GM12801 (cell line): ENCODE data around the gene LDLRAD3.

Experiments used
- TF ChIP-seq, protein P1 (sequence below): IDR thresholded peaks from one replicate; pipeline ENCODE4 v1.5.1; 2011; ENCODE audit warnings: control low read depth; ENCODE audit not compliant: insufficient read length; ENCODE audit errors: extremely low read depth

Gene LDLRAD3

DNA sequence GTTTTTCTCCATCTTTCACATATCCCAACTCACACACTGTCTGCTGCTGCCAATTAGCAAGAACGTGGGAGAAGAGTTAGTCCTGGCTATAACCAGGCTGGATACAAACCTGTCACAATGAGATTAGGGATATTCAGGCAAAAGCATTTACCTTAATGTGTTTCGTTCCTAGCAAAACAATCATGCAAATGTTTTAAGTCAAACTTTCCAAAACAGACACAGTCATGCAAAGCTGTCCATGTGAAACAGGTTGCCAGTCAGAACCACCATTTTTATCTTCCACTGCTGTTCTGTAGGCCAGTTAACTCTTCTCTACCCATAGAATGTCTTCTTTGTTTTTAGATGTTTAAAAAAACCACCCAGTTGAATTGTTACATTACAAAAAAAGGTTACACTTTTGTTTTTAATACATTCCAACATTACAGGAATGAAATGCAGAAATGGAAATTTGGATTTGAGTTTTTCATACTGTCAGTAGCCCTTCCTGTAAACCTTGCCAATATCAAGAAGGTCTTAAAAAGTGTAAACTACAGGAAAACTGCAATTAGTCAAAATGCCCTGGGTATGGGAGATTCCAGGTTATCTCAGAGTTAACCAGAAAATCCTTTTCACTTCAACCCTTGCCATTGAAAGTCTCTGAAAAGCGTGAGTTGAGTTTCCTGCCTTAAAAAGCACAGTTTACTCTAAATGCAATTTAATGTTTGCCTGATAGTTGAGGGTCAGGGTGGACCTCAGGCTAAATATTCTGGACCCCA, 34.2 kb upstream of the LDLRAD3 start:
- TF ChIP-seq, protein P1, sequence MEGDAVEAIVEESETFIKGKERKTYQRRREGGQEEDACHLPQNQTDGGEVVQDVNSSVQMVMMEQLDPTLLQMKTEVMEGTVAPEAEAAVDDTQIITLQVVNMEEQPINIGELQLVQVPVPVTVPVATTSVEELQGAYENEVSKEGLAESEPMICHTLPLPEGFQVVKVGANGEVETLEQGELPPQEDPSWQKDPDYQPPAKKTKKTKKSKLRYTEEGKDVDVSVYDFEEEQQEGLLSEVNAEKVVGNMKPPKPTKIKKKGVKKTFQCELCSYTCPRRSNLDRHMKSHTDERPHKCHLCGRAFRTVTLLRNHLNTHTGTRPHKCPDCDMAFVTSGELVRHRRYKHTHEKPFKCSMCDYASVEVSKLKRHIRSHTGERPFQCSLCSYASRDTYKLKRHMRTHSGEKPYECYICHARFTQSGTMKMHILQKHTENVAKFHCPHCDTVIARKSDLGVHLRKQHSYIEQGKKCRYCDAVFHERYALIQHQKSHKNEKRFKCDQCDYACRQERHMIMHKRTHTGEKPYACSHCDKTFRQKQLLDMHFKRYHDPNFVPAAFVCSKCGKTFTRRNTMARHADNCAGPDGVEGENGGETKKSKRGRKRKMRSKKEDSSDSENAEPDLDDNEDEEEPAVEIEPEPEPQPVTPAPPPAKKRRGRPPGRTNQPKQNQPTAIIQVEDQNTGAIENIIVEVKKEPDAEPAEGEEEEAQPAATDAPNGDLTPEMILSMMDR = no peak

DNA sequence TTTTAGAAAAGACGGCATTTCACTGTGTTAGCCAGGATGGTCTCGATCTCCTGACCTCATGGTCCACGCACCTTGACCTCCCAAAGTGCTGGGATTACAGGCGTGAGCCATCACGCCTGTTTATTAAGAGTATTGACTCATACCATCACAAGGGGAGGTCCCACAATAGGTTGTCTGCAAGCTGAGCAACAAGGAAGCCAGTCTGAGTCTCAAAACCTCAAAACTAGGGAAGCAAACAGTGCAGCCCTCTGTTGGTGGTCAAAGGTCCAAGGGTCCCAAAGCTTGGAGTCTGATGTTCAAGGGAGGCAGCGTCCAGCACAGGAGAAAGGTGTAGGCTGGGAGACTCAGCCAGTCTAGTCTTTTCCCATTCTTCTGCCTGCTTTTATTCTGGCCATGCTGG, 32.8 kb upstream of the LDLRAD3 start:
- TF ChIP-seq, protein P1 = no peak

DNA sequence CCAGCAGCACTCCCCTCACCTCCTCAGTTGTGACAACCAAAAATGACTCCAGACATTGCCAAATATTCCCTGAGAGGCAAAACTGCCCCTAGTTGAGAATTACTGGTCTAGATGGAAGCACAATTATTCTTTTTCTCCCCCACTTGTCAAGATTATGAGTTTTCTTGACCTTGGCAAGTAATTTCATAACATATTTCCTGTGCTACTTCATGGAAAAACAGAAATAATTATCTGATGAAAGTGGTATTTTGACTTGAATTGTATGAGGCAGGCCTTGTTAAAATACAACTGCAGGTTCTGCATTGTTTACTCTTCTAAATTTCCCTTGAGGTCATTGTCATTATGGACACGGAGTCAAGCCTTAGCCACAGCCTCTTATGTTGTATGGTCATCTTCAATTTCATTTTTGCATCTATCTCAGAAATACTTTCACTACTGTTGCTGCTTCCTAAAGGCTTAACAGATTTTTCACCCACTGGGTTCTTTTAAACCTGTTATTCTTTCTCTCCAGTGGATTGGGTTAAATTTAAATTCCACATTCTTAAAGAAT, 32.2 kb upstream of the LDLRAD3 start:
- TF ChIP-seq, protein P1 = no peak

DNA sequence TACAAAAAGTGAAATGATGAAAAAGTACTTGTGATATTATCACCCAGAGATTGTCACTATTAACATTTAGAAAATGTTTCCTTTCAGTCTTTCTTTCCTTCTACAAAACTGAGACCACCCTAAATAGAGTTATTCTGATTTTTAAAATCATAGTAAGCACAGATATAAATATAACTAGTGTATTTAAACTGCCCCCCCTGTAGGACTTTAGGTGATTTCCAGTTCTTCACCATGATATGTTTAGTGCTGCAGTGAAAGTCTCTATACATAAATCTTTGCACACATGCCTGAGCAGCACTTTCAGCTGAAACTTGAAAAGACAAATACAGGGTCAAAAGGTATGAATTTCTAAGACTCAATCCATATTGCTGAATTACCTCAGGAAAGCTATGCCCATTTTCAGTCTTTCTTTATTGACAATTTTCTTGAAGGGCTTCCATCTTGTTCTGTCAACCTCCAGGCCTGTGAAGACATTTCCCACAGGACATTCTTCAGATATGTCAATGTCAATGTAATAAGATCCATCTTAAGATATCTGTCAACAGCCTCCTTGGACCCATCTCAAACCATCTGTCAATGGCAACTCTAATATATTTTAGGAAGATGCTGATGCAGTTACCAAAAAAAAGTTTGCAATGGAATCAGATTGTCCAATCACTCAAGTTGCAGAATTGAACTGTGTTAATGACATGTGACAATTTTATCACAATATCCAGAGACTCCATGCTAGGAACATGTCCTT, 30.8 kb upstream of the LDLRAD3 start:
- TF ChIP-seq, protein P1 = no peak

DNA sequence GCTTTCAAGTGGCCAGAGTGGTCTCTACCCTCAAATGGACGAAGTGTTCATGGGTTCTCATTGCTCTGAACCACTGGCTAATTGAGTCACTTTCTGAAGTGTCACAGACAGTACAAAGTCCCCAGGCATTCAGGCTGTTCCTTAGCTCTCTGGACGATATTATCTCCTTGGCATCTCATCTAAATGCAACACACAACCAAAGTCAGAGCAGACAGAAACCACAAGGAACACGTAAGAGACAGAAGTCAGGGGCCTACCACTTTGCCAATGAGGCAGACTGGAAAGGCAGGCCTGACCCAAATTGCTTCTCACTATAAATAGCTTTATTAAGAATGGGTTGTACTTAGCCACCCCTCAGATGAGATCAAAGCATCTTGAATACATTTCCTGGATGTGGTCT, 29.0 kb upstream of the LDLRAD3 start:
- TF ChIP-seq, protein P1 = no peak

DNA sequence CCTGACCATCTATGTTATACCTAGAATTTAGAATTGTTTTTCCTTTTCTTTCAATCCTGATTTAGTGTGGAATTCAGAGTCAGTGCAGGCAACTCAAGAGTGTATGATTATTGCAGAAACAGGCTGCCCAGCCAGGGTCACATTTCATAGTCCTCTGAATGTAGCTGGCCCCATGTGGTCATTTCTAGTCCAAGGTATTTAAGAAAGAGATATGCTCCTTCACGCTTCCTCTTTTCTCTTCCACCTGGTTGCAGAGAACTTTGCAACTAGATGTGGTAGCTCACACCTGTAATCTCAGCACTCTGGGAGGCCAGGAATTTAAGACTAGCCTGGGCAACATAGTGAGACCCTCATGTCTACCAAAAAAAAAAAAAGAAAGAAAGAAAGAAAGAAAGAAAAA, 27.6 kb upstream of the LDLRAD3 start:
- TF ChIP-seq, protein P1 = no peak

DNA sequence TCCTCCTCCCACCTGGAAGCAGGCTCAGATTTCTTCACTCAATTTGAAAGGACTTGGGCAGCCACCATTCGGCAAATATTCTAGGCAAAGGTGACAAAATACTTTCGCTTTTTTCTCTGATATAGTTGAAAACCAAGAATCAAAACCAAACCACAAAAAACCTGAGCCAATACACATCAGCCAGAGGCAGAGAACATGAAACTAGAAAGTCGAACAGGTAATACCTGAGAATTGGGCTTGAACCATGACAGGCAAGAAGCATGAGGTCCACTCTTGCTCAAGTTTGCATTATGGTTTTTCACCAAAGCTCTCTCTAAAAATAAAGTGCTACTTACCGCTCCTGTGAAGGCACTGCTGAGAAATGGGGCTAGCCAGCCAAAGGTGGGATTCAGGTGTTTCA, 26.2 kb upstream of the LDLRAD3 start:
- TF ChIP-seq, protein P1 = no peak
